Heart left ventricle (tissue), 16 donors: Measurements from ENCODE around the gene EPB41L4B. TPM values are rescaled to one million over a fixed set of nuclear protein-coding genes. Genes with fewer than 3 reads are reported as not detected.

Experiments used
- ATAC-seq, 4 donors: fragments of 200-7000 bp; cut with Tn5 transposase; one replicate each; pipeline ENCODE4 v1.9.1; 2020 to 2022; ENCODE audit warnings: moderate library complexity in 4 of 4, mild to moderate bottlenecking in 3 of 4, moderate number of reproducible peaks in 1 of 4
- DNase-seq, 5 donors: peaks; one replicate each; pipeline ENCODE4 v3.0.0-alpha.2; 2020
- H3K27ac ChIP-seq, 12 donors: fragments of 200-600 bp; sonication (generic) in 4 of 12; one replicate each; pipeline versions ENCODE4 v1.5.0 to v1.8.0; 2016 to 2022; ENCODE audit warnings: mild to moderate bottlenecking in 2 of 12
- H3K27me3 ChIP-seq, 9 donors: fragments of 200-600 bp; sonication (generic) in 2 of 9; one replicate each; pipeline versions ENCODE4 v1.5.1 to v1.8.0; 2016 to 2022; ENCODE audit warnings: mild to moderate bottlenecking in 3 of 9
- H3K36me3 ChIP-seq, 9 donors: fragments of 200-600 bp; sonication (generic) in 2 of 9; one replicate each; pipeline versions ENCODE4 v1.5.0 to v1.8.0; 2018 to 2022; ENCODE audit warnings: mild to moderate bottlenecking in 2 of 9
- H3K4me1 ChIP-seq, 12 donors: fragments of 200-600 bp; sonication (generic) in 4 of 12; one replicate each; pipeline versions ENCODE4 v1.5.0 to v1.8.0; 2016 to 2022; ENCODE audit warnings: mild to moderate bottlenecking in 3 of 12
- H3K4me3 ChIP-seq, 12 donors: fragments of 200-600 bp; sonication (generic) in 4 of 12; one replicate each; pipeline versions ENCODE4 v1.5.0 to v1.8.0; 2017 to 2022; ENCODE audit warnings: mild to moderate bottlenecking in 9 of 12, moderate library complexity in 4 of 12
- H3K9me3 ChIP-seq, 12 donors: fragments of 200-600 bp; sonication (generic) in 4 of 12; one replicate each; pipeline versions ENCODE4 v1.5.0 to v1.8.0; 2016 to 2022; ENCODE audit warnings: mild to moderate bottlenecking in 1 of 12
- POLR2A ChIP-seq, 2 donors: fragments of 450-650 bp; IDR thresholded peaks; one replicate each; pipeline ENCODE4 v1.6.1; 2017; ENCODE audit warnings: antibody characterized with exemption in 2 of 2, mild to moderate bottlenecking in 2 of 2, moderate library complexity in 2 of 2
- WGBS, 4 donors: extraction: QIAGEN DNeasy Blood & Tissue Kit in 2 of 4; methylation state at CpG; one replicate each; pipeline versions ENCODE4 v1.1.5 to v1.1.7; 2013 to 2018; 5-methylcytosine and 5-hydroxymethylcytosine counted together
- intact Hi-C, 10 donors: fragments of 100-400 bp; cut with DNase I; formaldehyde crosslinking; loops; one replicate each; pipeline versions ENCODE4 v1.11.1 to v1.14.2; 2022
- polyA plus RNA-seq, 2 donors: library from polyadenylated mRNA; stranded (reverse); fragments of 200-250 nt; gene quantifications; one replicate each; pipeline ENCODE4 v1.2.3, GENCODE V29; 2013
- total RNA-seq, 9 donors: library from RNA; depleted of rRNA in 2 of 9; stranded (reverse); fragments of >200 nt in 2 of 9; fragmentation: NEBNext Ultra II Directional in 3 of 9; extraction: Animal tissue kit (Norgen Biotek cat#: 25700) in 3 of 9; gene quantifications; one replicate each; pipeline versions ENCODE4 v1.1.0 to v1.2.4, GENCODE V29; 2016 to 2023
- TF ChIP-seq, protein P1 (sequence below), 12 donors: fragments of 200-600 bp; sonication (generic) in 4 of 12; IDR thresholded peaks; one replicate each; pipeline versions ENCODE4 v1.5.0 to v1.8.0; 2018 to 2022; ENCODE audit warnings: antibody characterized with exemption in 12 of 12, mild to moderate bottlenecking in 5 of 12
- donor health status: ischemic (EF 13 %, LVEDD 7.1; RV severe dilation, severe dysfunction).
- donor health status: healthy with polysubstance abuse.
- donor health status: DM: no; HTN: yes; CAD: no.
- donor health status: DM: no; HTN: no; CAD: no.
- donor health status: ischemic (EF 25% LVEDD 6.9; RV normal size, moderate dysfunction).
- donor health status: ischemic (EF 25% LVEDD 5.7; RV mildly dilated, moderate dysfunction).
- donor health status: healthy.
- donor health status: DM: yes; HTN: yes; CAD: no.
- donor health status: ischemic (EF 35%, LVEDD 5.7; RV mildly dilated, moderate dysfunction).
- donor health status: nonischemic (EF 11% LVEDD 7.7; RV severe dilation, severe dysfunction).
- donor health status: DM: yes; HTN: yes; CAD: no.
- donor health status: PGD.
- donor health status: ischemic (EF 29% LVEDD 5.4; RV normal size, mild dysfunction).
- donor health status: nonischemic (EF 23%, LVEDD 6.1; RV moderate dilation, normal function).

EPB41L4B gene
- total and polyA plus RNA-seq, 11 donors: 0.71 to 16.5 (median 8.9) TPM

DNA sequence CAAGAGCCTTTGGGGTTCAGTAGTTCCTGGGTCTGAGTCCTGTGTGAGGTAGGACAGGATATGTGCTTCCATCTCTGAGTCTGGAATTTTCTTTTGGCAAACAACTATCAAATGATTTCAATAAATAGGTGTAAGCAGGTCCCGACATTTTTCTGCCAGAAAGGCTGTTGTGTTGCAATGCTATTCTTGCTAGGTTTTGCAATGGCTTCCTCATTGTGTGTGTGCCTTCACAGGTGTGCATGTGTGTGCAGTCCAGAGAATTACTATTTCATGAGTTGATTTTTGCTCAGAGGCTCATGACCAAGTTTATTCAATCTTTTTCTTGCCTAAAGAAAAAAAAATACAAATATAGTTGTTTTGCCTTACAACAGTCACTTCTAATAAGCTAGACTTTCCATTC lies 89.3 kb downstream of the EPB41L4B start:
- no peak overlapping the region for H3K4me3 ChIP-seq
- H3K36me3 ChIP-seq: no peaks in the 10 kb centered on the region
- 78 to 88% (median 83%) methylated on average over 1 of the region's 1 CpG for WGBS, 4 donors
- H3K27ac ChIP-seq: no peak overlapping the region
- ATAC-seq (no peak), DNase-seq (no peak)
- no peaks in the 10 kb centered on the region for H3K4me1 ChIP-seq
- intact Hi-C loops: no loop called here
- no peaks in the 10 kb centered on the region for H3K9me3 ChIP-seq
- TF ChIP-seq, protein P1, sequence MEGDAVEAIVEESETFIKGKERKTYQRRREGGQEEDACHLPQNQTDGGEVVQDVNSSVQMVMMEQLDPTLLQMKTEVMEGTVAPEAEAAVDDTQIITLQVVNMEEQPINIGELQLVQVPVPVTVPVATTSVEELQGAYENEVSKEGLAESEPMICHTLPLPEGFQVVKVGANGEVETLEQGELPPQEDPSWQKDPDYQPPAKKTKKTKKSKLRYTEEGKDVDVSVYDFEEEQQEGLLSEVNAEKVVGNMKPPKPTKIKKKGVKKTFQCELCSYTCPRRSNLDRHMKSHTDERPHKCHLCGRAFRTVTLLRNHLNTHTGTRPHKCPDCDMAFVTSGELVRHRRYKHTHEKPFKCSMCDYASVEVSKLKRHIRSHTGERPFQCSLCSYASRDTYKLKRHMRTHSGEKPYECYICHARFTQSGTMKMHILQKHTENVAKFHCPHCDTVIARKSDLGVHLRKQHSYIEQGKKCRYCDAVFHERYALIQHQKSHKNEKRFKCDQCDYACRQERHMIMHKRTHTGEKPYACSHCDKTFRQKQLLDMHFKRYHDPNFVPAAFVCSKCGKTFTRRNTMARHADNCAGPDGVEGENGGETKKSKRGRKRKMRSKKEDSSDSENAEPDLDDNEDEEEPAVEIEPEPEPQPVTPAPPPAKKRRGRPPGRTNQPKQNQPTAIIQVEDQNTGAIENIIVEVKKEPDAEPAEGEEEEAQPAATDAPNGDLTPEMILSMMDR (IDR thresholded peaks at IDR 0.05): no peak
- no peak for TF ChIP-seq POLR2A (IDR thresholded peaks at IDR 0.05)
- peaks cover 0 to 6% (median 0%) of the 10 kb centered on the region in 9 donors for H3K27me3 ChIP-seq

DNA sequence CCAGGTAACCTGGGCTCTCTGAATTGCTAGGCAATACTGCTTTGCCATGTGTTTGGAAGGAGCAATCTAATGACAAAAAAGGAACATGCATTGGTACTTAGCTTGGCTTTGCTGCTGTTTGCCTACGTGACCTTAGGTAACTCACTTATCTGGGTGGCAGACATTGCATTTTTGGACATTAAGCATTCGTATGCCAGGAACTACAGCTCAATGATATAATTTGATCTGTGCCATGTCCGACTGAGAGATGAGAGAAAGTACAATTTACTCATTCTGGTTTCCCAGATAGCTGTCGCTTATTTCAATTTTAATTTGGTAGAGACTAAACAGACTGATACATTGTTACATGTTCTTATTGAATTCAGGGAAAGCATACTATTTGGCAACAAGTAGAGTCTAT lies 90.6 kb downstream of the EPB41L4B start:
- no peaks in the 10 kb centered on the region for H3K36me3 ChIP-seq
- H3K4me3 ChIP-seq: no peak overlapping the region
- H3K4me1 ChIP-seq: no peaks in the 10 kb centered on the region
- ATAC-seq: no peak
- TF ChIP-seq, protein P1 (IDR thresholded peaks at IDR 0.05): no peak
- no peak for TF ChIP-seq POLR2A (IDR thresholded peaks at IDR 0.05)
- 76 to 85% (median 77%) methylated on average over 4 of the region's 4 CpGs for WGBS, 4 donors
- intact Hi-C loops: no loop called here
- H3K27ac ChIP-seq: no peak overlapping the region
- H3K9me3 ChIP-seq: no peaks in the 10 kb centered on the region
- H3K27me3 ChIP-seq: peaks cover 0 to 6% (median 0%) of the 10 kb centered on the region in 9 donors
- no peak for DNase-seq

DNA sequence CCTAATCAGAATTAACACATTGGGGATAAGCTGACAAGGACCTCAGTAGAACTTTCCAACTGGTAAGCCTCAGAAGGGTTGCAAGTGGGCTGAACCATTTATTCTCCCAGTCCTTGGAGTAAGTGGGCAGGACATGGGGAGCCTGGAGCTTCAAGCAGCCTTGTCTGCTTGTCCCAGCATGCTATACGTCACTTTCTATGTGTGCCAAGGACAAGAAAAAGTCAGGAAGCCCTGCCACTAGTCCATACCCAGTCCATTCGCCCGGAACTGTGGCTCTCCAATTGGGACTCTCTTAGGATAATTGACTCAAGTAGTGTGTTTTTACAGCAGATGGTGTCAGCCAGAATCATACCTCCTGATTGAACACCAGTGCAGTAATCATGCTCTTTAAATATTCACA lies 91.2 kb downstream of the EPB41L4B start:
- Histone ChIP-seq H3K9me3 (no peaks in the 10 kb centered on the region), H3K4me3 (no peak overlapping the region), H3K27ac (no peak overlapping the region), H3K36me3 (no peaks in the 10 kb centered on the region), H3K4me1 (no peaks in the 10 kb centered on the region), H3K27me3 (peaks cover 0 to 6% (median 0%) of the 10 kb centered on the region in 9 donors)
- 81 to 88% (median 83%) methylated on average over 2 to 3 of the region's 3 CpGs for WGBS, 4 donors
- ATAC-seq: no peak
- DNase-seq: no peak
- intact Hi-C loops: no loop called here
- TF ChIP-seq, protein P1 (IDR thresholded peaks at IDR 0.05): no peak
- TF ChIP-seq POLR2A (IDR thresholded peaks at IDR 0.05): no peak

DNA sequence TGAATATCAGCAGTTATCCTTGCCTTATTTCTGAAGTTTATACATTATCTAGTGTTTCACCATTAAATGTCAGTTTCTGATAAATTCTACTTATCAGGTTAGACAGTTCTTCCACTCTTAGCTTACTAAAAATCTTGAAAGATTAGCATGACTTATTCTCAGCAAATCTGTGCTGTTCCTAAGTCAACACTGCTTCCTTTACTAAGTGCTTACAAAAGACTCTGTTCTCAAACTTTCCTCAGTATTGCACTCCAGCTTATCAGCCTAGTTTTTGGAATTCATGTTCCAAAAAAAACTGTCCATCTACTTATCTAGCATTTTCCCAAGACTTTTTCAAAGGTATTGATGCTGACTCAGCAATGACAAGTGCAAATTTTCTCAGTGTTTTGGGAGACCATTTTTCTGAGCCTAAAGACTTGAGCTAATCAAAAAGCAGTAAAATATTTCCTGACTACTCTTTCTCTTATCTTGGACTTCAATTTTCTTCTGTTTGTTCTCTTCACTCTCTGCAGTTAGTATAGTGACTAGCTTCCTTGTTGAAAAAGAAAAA lies 92.7 kb downstream of the EPB41L4B start:
- Histone ChIP-seq H3K4me1 (no peaks in the 10 kb centered on the region), H3K27ac (no peak overlapping the region), H3K4me3 (no peak overlapping the region), H3K27me3 (peaks cover 0 to 6% (median 0%) of the 10 kb centered on the region in 9 donors), H3K36me3 (no peaks in the 10 kb centered on the region), H3K9me3 (no peaks in the 10 kb centered on the region)
- no peak for ATAC-seq
- no peak for DNase-seq
- TF ChIP-seq, protein P1 (IDR thresholded peaks at IDR 0.05): no peak
- TF ChIP-seq POLR2A (IDR thresholded peaks at IDR 0.05): no peak
- intact Hi-C loops: no loop called here
